Measurements from ENCODE around the gene HDAC4. TPM values are rescaled to one million over a fixed set of nuclear protein-coding genes. Genes with fewer than 3 reads are reported as not detected.
A peak's percentile ranks its signal among the peaks of the same experiment; 100 is the strongest.

HDAC4 gene
- total RNA-seq, 2 donors from 2014 or later, result 8.1 to 20.1 TPM

DNA sequence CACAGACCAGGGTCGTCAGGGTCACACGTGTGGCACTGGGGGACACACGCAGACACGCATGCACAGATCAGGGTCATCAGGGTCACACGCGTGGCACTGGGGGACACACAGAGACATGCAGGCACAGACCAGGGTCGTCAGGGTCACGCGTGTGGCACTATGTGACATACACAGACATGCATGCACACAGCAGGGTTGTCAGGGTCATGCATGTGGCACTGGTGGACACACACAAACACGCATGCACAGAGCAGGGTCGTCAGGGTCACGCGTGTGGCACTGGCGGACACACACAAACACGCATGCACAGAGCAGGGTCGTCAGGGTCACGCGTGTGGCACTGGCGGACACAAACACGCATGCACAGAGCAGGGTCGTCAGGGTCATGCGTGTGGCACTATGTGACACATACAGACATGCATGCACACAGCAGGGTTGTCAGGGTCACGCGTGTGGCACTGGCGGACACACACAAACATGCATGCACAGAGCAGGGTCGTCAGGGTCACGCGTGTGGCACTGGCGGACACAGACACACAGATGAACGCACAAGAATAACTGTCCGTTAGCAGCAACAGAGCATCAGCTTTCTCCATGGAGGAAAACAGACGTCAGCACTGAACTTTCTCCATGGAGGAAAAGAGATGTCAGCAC lies 34.9 kb downstream of the HDAC4 start:
- DNase-seq (ENCODE audit: low spot score), result no peak
- TF ChIP-seq, protein P1, sequence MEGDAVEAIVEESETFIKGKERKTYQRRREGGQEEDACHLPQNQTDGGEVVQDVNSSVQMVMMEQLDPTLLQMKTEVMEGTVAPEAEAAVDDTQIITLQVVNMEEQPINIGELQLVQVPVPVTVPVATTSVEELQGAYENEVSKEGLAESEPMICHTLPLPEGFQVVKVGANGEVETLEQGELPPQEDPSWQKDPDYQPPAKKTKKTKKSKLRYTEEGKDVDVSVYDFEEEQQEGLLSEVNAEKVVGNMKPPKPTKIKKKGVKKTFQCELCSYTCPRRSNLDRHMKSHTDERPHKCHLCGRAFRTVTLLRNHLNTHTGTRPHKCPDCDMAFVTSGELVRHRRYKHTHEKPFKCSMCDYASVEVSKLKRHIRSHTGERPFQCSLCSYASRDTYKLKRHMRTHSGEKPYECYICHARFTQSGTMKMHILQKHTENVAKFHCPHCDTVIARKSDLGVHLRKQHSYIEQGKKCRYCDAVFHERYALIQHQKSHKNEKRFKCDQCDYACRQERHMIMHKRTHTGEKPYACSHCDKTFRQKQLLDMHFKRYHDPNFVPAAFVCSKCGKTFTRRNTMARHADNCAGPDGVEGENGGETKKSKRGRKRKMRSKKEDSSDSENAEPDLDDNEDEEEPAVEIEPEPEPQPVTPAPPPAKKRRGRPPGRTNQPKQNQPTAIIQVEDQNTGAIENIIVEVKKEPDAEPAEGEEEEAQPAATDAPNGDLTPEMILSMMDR (IDR thresholded peaks at IDR 0.05), result no peak
- Histone ChIP-seq H3K9me3 (no peaks in the 10 kb centered on the region), H3K4me3 (no peak overlapping the region), H3K27ac (no peak overlapping the region), H3K27me3 (no peaks in the 10 kb centered on the region), H3K36me3 (peaks cover 3% of the 10 kb centered on the region), H3K4me1 (no peaks in the 10 kb centered on the region)

DNA sequence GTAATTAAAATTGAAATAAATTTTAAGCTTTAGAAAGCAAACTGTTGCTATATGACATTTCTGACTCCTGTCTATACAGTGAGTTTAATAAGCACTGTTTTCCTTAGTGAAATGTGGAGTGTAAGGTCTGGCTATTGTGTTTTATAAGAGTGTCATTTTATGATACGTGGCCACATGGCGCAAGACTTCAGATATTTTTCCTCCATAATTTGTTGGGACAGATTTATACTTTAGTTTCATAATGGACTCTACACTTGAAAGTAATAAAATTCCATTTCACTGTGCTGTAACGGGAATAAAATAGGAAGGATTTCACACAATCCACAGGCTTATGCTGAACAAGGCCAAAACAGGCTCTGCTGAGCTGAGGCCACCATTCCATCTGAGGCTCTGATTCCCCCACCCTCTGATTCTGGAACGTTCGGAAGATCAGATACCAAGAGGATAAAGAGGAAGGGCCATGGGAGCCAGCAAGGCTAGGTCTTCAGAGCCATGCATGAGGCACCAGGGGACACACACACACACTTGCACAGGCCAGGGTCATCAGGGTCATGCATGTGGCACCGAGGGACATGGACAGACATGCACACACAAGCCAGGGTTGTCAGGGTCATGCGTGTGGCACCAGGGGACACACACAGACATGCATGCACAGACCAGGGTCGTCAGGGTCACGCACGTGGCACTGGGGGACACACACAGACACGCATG lies 35.6 kb downstream of the HDAC4 start:
- Histone ChIP-seq H3K27ac (no peak overlapping the region), H3K27me3 (no peaks in the 10 kb centered on the region), H3K9me3 (no peaks in the 10 kb centered on the region), H3K36me3 (no peaks in the 10 kb centered on the region), H3K4me3 (no peak overlapping the region), H3K4me1 (peaks cover 0 to 1% of the 10 kb centered on the region in 2 donors)
- TF ChIP-seq, protein P1 (IDR thresholded peaks at IDR 0.05), result no peak
- DNase-seq (ENCODE audit: low spot score), result no peak

DNA sequence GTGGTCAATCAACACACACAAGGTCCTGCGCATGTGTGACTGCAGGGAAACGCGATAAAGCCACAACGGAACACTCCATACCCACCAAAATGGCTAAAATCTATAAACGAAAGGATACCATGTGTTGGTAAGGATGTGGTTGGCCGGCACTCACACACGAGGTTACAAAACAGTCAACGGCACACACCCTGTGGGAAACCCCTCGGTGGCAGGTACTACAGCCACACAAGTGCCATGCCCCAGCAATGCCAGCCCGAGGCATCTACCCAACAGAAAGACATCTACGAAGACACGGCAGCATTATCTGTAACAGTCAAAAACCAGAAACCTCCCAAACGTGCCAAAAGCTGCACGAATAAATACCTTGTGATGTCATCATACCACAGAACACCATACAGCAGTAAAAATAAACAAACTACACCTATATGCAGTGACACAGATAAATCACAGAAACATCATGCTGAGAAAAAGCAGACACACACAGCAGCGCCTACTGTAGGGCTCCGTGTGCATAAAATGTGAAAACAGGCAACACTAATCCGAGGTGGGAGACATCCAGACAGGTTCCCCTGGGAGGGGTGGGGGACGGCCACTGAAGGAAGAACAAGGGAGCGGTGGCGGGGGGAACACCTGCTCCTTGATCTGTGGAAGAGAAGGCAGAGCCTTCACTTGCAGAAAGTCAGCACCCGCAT lies 36.7 kb downstream of the HDAC4 start:
- Histone ChIP-seq H3K4me3 (no peak overlapping the region), H3K9me3 (no peaks in the 10 kb centered on the region), H3K36me3 (no peaks in the 10 kb centered on the region), H3K4me1 (peaks cover 0 to 12% of the 10 kb centered on the region in 2 donors), H3K27ac (no peak overlapping the region), H3K27me3 (no peaks in the 10 kb centered on the region)
- DNase-seq (ENCODE audit: low spot score), result no peak
- TF ChIP-seq, protein P1 (IDR thresholded peaks at IDR 0.05), result no peak

DNA sequence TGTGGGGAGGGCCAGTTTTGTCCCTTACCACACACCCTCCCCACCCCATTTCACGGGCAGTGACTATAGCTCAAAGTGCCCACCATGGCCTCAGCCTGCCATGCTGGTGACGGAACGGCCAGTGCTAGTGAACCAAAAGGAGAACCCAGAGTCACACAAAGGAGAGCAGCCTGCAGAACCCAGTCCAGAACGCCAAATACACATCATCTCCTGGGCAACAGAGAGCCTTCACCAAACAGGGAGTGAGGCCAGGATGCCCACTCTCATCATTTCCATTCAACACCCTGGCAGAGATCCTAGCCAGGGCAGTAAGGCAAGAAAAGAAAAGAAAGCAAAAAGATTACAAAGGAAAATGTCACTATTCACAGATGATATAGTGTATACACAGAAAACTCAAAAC lies 38.3 kb downstream of the HDAC4 start:
- H3K9me3 ChIP-seq, result no peaks in the 10 kb centered on the region
- H3K27ac ChIP-seq, result no peak overlapping the region
- TF ChIP-seq, protein P1 (IDR thresholded peaks at IDR 0.05), result no peak
- H3K36me3 ChIP-seq, result no peaks in the 10 kb centered on the region
- H3K4me1 ChIP-seq, result peaks cover 0 to 12% of the 10 kb centered on the region in 2 donors
- H3K4me3 ChIP-seq, result no peak overlapping the region
- no peak for DNase-seq (ENCODE audit: low spot score)
- no peaks in the 10 kb centered on the region for H3K27me3 ChIP-seq

DNA sequence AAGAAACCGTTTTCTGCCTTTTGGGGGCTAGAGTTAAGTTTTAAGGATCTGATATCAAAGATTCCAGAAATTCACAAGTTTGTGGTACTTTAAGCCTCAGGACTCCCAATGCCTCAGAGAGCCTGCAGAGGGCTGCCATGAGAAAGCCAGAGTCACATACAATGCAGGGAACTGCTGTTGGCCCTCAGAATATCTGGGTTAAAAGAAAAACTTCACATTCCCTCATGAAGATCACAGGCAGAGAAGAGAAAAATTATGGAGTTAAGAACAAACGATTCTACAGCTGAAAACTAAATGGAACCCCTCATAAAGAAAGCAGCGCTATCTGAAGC lies 39.5 kb downstream of the HDAC4 start:
- Histone ChIP-seq H3K36me3 (no peaks in the 10 kb centered on the region), H3K27me3 (no peaks in the 10 kb centered on the region), H3K4me1 (peaks cover 0 to 12% of the 10 kb centered on the region in 2 donors), H3K4me3 (no peak overlapping the region), H3K9me3 (no peaks in the 10 kb centered on the region), H3K27ac (no peak overlapping the region)
- TF ChIP-seq, protein P1 (IDR thresholded peaks at IDR 0.05), result peak in 1 of 2 donors; percentile 39
- no peak for DNase-seq (ENCODE audit: low spot score)

All from right atrium auricular region (tissue), 2 donors.